Duodenal mucosa (tissue), 2 donors: ENCODE data around the gene MAN2B2.
A peak's percentile ranks its signal among the peaks of the same experiment; 100 is the strongest.

Experiments
- H3K27ac ChIP-seq: one replicate; pipeline ENCODE4 v1.7.0; 2013; ENCODE audit warnings: low read depth, low read length
- H3K27me3 ChIP-seq, 2 donors: one replicate each; pipeline ENCODE4 v1.7.0; 2013; ENCODE audit warnings: low read length in 2 of 2, control low read depth in 1 of 2; ENCODE audit not compliant: insufficient read depth in 2 of 2, control insufficient read depth in 1 of 2
- H3K36me3 ChIP-seq, 2 donors: one replicate each; pipeline ENCODE4 v1.7.0; 2013; ENCODE audit warnings: low read length in 2 of 2, control low read depth in 1 of 2; ENCODE audit not compliant: insufficient read depth in 2 of 2, control insufficient read depth in 1 of 2
- H3K4me1 ChIP-seq, 2 donors: one replicate each; pipeline ENCODE4 v1.7.0; 2013; ENCODE audit warnings: low read length in 2 of 2, control low read depth in 1 of 2; ENCODE audit not compliant: insufficient read depth in 2 of 2, control insufficient read depth in 1 of 2
- H3K4me3 ChIP-seq, 2 donors: one replicate each; pipeline ENCODE4 v1.7.0; 2013; ENCODE audit warnings: low read length in 2 of 2, low read depth in 1 of 2
- H3K9ac ChIP-seq, 2 donors: one replicate each; pipeline ENCODE4 v1.7.0; 2013; ENCODE audit warnings: low read length in 2 of 2, low read depth in 1 of 2
- H3K9me3 ChIP-seq, 2 donors: one replicate each; pipeline ENCODE4 v1.7.0; 2013; ENCODE audit warnings: low read length in 2 of 2, control low read depth in 1 of 2; ENCODE audit not compliant: control insufficient read depth in 1 of 2

MAN2B2 gene

GRCh38 chr4:6566391-6567190, 8.4 kb upstream of the MAN2B2 start:
- H3K4me3 ChIP-seq, result no peak overlapping the region
- H3K9me3 ChIP-seq, result no peaks in the 10 kb centered on the region
- H3K9ac ChIP-seq, result no peak overlapping the region
- H3K27me3 ChIP-seq, result peaks cover 37 to 39% of the 10 kb centered on the region in 2 donors
- no peaks in the 10 kb centered on the region for H3K36me3 ChIP-seq
- no peak overlapping the region for H3K27ac ChIP-seq
- H3K4me1 ChIP-seq, result no peaks in the 10 kb centered on the region

DNA sequence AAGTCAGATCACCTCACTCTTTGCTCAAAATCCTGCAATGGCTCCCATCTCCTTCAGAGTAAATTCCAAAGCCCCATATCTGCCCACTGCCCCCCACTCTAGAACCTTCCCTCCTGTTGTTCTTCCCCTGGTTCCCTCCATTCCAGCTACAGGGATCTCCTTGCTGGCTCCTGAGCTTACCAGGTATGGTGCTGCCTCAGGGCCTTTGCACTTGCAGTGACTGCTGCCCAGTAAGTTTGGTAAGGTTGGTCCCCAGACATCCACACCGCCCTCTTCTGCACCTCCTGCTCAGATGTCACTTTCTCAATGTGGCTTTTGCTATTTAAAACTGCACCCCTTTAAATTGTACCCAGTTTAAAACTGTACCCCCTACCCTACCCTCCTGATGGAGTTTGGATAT, 7.8 kb upstream of the MAN2B2 start:
- Histone ChIP-seq H3K27ac (no peak overlapping the region), H3K36me3 (no peaks in the 10 kb centered on the region), H3K4me3 (no peak overlapping the region), H3K4me1 (no peaks in the 10 kb centered on the region), H3K9me3 (no peaks in the 10 kb centered on the region), H3K9ac (no peak overlapping the region), H3K27me3 (peaks cover 31 to 34% of the 10 kb centered on the region in 2 donors)

DNA sequence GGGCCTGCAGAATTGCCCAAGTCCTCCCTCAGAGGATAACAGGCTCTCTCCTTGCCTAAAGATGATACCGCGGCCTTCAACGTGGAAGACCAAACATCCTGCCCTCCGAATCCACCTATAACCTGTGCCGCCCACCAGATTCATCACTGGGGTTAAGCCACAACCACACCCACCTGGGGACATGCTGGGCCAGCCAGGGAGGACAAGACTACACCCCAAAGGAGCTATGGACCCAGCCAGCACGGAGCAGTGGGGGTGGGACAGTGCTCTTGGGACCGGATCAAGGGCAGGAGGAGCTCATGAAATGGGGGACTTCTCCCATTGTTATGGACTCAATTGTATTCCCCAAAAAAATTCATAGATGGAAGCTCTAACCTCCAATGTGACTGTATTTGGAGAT, 6.8 kb upstream of the MAN2B2 start:
- Histone ChIP-seq H3K9me3 (no peaks in the 10 kb centered on the region), H3K27me3 (peaks cover 22 to 25% of the 10 kb centered on the region in 2 donors), H3K4me3 (no peak overlapping the region), H3K36me3 (no peaks in the 10 kb centered on the region), H3K4me1 (no peaks in the 10 kb centered on the region), H3K9ac (no peak overlapping the region), H3K27ac (no peak overlapping the region)

GRCh38 chr4:6568689-6569332, 6.2 kb upstream of the MAN2B2 start:
- H3K9me3 ChIP-seq, result no peaks in the 10 kb centered on the region
- no peaks in the 10 kb centered on the region for H3K36me3 ChIP-seq
- H3K4me1 ChIP-seq, result no peaks in the 10 kb centered on the region
- no peak overlapping the region for H3K27ac ChIP-seq
- H3K4me3 ChIP-seq, result no peak overlapping the region
- H3K27me3 ChIP-seq, result peaks cover 26 to 28% of the 10 kb centered on the region in 2 donors
- H3K9ac ChIP-seq, result no peak overlapping the region

DNA sequence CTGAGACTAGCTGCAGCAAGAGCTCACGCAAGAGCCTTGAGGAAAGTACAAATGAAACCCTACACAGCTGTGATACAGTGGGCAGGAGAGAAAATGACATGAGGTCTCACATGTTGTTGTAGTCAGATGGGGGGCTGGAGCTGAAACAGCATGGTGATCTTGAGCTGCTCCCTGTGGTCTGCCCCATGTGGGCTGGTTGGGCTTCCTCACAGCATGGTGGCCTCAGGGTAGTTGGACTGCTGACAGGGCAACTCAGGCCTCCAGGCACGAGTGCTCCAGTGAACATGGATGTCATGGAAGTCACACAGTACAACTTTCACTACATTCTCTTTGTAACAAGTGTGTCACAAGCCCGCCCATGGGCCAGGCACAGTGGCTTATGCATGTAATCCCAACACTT, 3.4 kb upstream of the MAN2B2 start:
- Histone ChIP-seq H3K36me3 (no peaks in the 10 kb centered on the region), H3K4me1 (peaks cover 10 to 15% of the 10 kb centered on the region in 2 donors), H3K4me3 (no peak overlapping the region), H3K9ac (no peak overlapping the region), H3K27me3 (peaks cover 6 to 14% of the 10 kb centered on the region in 2 donors), H3K9me3 (no peaks in the 10 kb centered on the region), H3K27ac (no peak overlapping the region)

DNA sequence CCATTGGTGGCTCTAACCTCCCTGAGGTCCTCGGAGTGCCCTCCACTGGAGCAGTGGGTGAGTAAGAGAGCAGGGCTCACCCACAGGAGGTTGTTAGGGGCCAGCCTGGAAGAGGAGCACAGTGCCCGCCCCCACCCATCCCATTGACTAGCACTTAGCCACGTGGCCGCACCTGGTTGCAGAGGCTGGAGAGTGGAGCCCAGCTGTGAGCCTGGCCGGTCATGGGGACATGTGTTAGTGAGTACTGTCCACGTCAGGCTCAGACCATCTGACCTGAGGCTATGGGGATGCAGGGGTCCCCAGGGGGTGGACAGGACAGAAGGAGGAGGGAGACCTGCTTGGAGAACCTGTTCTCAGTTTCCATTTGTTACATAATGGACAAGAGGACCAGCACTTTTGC, 1.4 kb upstream of the MAN2B2 start:
- Histone ChIP-seq H3K4me3 (no peak overlapping the region), H3K9ac (no peak overlapping the region), H3K27ac (no peak overlapping the region)

DNA sequence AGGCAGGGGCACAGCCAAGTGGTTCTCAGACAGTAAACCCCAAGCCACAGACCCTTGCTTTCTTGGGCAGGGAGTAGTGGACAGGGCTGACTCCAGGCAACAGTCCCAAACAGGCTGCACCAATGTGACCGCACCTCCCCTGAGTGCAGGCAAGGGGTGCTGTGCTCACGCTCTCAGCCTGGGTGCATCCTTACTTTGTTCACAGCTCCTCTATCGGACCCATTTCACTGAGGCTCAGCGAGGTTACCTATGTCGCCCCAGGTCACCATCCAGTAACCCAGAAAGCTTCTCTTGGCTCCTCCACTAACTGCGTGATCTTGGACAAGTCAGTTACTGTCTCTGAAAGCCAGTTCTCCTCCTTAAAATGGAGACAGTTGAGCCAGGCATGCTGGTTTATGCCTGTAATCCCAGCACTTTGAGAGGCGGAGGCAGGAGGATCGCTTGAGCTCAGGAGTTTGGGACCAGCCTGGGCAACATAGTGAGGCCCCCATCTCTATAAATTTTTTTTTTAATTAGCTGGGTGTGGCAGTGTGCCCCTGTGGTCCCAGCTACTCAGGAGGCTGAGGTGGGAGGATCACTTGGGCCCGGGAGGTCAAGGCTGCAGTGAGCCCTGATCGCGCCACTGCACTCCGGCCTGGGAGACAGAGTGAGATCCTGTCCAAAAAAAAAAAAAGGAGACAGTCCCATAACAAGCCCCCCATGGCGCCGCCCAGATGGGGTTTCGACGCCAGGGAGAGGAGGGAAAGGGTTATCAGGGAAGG, 823 bp upstream of the MAN2B2 start:
- H3K9me3 ChIP-seq, result no peaks in the 10 kb centered on the region
- peaks cover 6 to 14% of the 10 kb centered on the region in 2 donors for H3K27me3 ChIP-seq
- peaks cover 8 to 18% of the 10 kb centered on the region in 2 donors for H3K36me3 ChIP-seq
- H3K4me3 ChIP-seq, result peak overlapping the region; percentile 91 to 98
- no peak overlapping the region for H3K27ac ChIP-seq
- peaks cover 10 to 15% of the 10 kb centered on the region in 2 donors for H3K4me1 ChIP-seq
- peak overlapping the region; percentile 49 to 85 for H3K9ac ChIP-seq

More for the DNA sequence above, 1.4 kb upstream of the MAN2B2 start:
- H3K36me3 ChIP-seq, result peaks cover 5 to 13% of the 10 kb centered on the region in 2 donors
- peaks cover 10 to 15% of the 10 kb centered on the region in 2 donors for H3K4me1 ChIP-seq
- H3K9me3 ChIP-seq, result no peaks in the 10 kb centered on the region
- peaks cover 6 to 14% of the 10 kb centered on the region in 2 donors for H3K27me3 ChIP-seq

- Histone ChIP-seq H3K9me3 (no peaks in the 10 kb centered on the region), H3K27ac (peak overlapping the region; percentile 15), H3K27me3 (peaks cover 6 to 14% of the 10 kb centered on the region in 2 donors), H3K4me3 (peak overlapping the region; percentile 91 to 98), H3K36me3 (peaks cover 22 to 33% of the 10 kb centered on the region in 2 donors), H3K4me1 (peaks cover 10 to 15% of the 10 kb centered on the region in 2 donors), H3K9ac (peak overlapping the region; percentile 80 to 85)
Measured at GRCh38 chr4:6575503-6576240, 683 bp downstream of the MAN2B2 start.

DNA sequence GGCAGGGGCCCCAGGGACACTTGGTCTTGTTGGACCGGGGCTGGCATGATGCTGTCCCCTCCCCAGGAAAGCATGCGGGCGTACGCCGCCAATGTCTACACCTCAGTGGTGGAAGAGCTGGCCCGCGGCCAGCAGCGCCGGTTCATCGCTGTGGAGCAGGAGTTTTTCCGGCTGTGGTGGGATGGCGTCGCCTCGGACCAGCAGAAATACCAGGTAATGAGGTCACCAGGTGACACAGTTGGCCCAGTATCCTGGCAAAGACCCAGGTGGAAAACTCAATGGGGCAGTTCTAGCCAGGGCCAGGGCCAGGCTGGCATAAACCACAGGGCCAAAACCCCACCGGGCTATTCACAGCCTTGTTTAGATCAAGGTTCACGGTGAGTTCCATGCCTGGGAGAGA, 1.5 kb downstream of the MAN2B2 start:
- H3K4me3 ChIP-seq, result peak overlapping the region in 1 of 2 donors; percentile 91
- H3K4me1 ChIP-seq, result peaks cover 10 to 15% of the 10 kb centered on the region in 2 donors
- H3K9me3 ChIP-seq, result no peaks in the 10 kb centered on the region
- peaks cover 22 to 41% of the 10 kb centered on the region in 2 donors for H3K36me3 ChIP-seq
- no peak overlapping the region for H3K27ac ChIP-seq
- H3K9ac ChIP-seq, result no peak overlapping the region
- peaks cover 6 to 7% of the 10 kb centered on the region in 2 donors for H3K27me3 ChIP-seq
